WI38 (cell line): Measurements from ENCODE around the gene SNED1.

ENCODE experiments used
- H3K4me3 ChIP-seq: 2 replicates; pipeline ENCODE4 v1.5.1; 2011; ENCODE audit warnings: low read depth, mild to moderate bottlenecking, control low read depth, low read length
- TF ChIP-seq, protein P1 (sequence below): IDR thresholded peaks from 2 replicates; pipeline ENCODE4 v1.5.1; 2012; ENCODE audit warnings: low read depth, mild to moderate bottlenecking, control low read depth, low read length

Gene SNED1

DNA sequence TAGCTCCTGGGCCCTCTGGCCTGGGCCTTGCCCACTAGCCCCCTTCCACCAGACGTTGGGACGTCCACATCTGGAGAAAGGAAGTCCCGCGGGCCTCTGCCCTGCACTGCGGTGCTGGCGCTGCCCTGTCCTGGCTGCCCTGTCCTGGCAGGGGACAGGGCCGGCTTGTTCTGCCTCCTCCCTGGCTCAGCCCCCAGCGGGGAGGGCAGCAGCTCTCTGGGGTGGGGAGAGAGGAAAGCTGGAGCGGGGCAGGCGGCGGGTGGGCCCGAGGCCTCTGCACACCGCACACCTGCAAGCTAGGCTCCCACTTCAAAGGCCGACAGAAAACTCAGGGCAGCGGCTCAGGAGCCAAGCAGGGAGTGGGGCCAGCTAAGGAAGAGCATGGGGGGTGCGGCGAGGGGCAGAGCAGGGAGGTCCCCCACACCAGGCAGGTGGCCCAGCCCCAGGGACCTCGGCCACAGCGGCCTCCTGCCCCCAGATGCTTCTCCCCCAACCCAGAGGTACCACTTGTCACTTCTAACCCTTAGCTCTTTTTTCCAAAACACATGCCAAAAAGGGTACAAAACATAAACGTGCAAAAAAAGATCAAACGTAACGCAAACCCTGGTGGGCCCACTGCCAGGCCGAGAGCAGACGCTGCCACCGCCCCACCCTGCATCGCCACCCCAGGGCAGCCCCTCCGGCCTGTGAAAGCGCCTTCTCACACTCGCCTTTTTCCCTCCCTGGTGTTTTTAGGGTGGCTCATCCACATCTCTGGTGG is 13.5 kb downstream of the SNED1 start:
- TF ChIP-seq, protein P1, sequence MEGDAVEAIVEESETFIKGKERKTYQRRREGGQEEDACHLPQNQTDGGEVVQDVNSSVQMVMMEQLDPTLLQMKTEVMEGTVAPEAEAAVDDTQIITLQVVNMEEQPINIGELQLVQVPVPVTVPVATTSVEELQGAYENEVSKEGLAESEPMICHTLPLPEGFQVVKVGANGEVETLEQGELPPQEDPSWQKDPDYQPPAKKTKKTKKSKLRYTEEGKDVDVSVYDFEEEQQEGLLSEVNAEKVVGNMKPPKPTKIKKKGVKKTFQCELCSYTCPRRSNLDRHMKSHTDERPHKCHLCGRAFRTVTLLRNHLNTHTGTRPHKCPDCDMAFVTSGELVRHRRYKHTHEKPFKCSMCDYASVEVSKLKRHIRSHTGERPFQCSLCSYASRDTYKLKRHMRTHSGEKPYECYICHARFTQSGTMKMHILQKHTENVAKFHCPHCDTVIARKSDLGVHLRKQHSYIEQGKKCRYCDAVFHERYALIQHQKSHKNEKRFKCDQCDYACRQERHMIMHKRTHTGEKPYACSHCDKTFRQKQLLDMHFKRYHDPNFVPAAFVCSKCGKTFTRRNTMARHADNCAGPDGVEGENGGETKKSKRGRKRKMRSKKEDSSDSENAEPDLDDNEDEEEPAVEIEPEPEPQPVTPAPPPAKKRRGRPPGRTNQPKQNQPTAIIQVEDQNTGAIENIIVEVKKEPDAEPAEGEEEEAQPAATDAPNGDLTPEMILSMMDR: no peak
- no peak overlapping the region for H3K4me3 ChIP-seq

DNA sequence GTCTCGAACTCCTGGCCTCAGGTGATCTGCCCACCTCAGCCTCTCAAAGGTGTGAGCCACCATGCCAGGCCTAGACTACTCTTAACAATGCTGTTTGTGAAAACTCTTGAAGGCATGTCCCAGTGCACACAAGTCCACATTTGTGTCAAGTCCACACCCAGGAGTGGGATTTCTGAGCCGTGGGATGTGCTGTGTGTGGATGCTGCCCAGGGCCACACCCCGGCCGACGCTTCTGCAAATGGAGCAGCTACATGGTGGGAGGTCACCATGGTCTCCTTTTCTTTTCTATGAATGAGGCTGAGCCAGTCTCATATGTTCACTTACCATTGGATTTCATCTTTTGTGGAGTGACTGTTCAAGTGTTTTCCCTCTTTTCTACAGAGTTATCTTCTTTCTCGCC is 15.8 kb downstream of the SNED1 start:
- H3K4me3 ChIP-seq: no peak overlapping the region
- TF ChIP-seq, protein P1: no peak

- TF ChIP-seq, protein P1: no peak
- no peak overlapping the region for H3K4me3 ChIP-seq
Measured at GRCh38 chr2:241014764-241015163, 16.3 kb downstream of the SNED1 start.

DNA sequence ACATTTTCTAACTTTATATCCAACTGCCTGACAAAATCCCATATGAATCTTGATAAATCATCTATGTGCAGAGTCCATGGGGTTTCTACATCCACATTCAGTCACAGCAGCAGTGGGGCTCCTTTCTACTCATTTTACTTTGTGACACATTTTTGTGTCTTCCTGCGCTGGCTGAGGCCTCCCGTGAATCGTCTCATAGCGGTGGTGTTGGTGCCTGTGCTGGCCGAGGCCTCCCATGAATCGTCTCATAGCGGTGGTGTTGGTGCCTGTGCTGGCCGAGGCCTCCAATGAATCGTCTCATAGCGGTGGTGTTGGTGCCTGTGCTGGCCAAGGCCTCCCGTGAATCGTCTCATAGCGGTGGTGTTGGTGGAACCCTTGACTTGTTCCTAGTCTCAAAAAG is 17.0 kb downstream of the SNED1 start:
- H3K4me3 ChIP-seq: no peak overlapping the region
- TF ChIP-seq, protein P1: no peak

- TF ChIP-seq, protein P1: no peak
- H3K4me3 ChIP-seq: no peak overlapping the region
Measured at GRCh38 chr2:241017228-241017940, 19.0 kb downstream of the SNED1 start.

- TF ChIP-seq, protein P1: no peak
- no peak overlapping the region for H3K4me3 ChIP-seq
Measured at GRCh38 chr2:241018051-241018891, 19.9 kb downstream of the SNED1 start.
